WTC11 (cell line): ENCODE results near the gene ZNF669.

Experiments used
- SP1 ChIP-seq: sonication (generic); formaldehyde crosslinking; conservative IDR thresholded peaks from 2 replicates; pipeline ENCODE4 v1.8.1; 2022; ENCODE audit warnings: missing genetic modification reagents
- ZNF423 ChIP-seq: fragments of 250-450 bp; sonication (Bioruptor Pico); IDR thresholded peaks from 2 replicates; pipeline ENCODE4 v2.1.2; 2022; ENCODE audit warnings: mild to moderate bottlenecking, moderate library complexity
- TF ChIP-seq, protein P1 (sequence below): fragments of 200-600 bp; IDR thresholded peaks from 2 replicates; pipeline ENCODE4 v1.8.0; 2022; ENCODE audit warnings: antibody characterized with exemption
- TF ChIP-seq, protein P2 (sequence below): sonication (generic); formaldehyde crosslinking; IDR thresholded peaks from 2 replicates; pipeline ENCODE4 v1.8.0; 2022; ENCODE audit warnings: missing genetic modification reagents

DNA sequence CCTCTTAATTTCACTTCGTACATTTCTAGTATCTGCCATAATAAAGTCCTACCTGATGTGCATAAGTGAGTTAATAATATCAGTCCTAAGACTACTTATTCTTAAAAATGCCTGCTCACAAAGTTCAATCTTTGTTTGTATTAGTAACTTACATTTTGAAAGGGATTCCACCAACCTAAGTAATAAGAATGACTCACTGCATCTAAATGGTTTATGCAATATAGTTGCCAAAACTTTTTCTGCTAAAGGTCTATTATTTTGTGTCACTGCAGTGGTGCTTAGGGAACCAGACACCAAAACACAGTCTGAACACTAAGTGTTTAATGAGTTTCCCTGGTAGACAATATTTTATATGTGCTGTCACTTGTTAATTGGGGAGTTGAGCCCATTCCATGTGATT, 1.8 kb downstream of the ZNF669 start:
- TF ChIP-seq, protein P1, sequence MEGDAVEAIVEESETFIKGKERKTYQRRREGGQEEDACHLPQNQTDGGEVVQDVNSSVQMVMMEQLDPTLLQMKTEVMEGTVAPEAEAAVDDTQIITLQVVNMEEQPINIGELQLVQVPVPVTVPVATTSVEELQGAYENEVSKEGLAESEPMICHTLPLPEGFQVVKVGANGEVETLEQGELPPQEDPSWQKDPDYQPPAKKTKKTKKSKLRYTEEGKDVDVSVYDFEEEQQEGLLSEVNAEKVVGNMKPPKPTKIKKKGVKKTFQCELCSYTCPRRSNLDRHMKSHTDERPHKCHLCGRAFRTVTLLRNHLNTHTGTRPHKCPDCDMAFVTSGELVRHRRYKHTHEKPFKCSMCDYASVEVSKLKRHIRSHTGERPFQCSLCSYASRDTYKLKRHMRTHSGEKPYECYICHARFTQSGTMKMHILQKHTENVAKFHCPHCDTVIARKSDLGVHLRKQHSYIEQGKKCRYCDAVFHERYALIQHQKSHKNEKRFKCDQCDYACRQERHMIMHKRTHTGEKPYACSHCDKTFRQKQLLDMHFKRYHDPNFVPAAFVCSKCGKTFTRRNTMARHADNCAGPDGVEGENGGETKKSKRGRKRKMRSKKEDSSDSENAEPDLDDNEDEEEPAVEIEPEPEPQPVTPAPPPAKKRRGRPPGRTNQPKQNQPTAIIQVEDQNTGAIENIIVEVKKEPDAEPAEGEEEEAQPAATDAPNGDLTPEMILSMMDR, result no peak
- TF ChIP-seq ZNF423 (no peak), SP1 (CRISPR knock-in tag) (no peak)
- TF ChIP-seq, protein P2, sequence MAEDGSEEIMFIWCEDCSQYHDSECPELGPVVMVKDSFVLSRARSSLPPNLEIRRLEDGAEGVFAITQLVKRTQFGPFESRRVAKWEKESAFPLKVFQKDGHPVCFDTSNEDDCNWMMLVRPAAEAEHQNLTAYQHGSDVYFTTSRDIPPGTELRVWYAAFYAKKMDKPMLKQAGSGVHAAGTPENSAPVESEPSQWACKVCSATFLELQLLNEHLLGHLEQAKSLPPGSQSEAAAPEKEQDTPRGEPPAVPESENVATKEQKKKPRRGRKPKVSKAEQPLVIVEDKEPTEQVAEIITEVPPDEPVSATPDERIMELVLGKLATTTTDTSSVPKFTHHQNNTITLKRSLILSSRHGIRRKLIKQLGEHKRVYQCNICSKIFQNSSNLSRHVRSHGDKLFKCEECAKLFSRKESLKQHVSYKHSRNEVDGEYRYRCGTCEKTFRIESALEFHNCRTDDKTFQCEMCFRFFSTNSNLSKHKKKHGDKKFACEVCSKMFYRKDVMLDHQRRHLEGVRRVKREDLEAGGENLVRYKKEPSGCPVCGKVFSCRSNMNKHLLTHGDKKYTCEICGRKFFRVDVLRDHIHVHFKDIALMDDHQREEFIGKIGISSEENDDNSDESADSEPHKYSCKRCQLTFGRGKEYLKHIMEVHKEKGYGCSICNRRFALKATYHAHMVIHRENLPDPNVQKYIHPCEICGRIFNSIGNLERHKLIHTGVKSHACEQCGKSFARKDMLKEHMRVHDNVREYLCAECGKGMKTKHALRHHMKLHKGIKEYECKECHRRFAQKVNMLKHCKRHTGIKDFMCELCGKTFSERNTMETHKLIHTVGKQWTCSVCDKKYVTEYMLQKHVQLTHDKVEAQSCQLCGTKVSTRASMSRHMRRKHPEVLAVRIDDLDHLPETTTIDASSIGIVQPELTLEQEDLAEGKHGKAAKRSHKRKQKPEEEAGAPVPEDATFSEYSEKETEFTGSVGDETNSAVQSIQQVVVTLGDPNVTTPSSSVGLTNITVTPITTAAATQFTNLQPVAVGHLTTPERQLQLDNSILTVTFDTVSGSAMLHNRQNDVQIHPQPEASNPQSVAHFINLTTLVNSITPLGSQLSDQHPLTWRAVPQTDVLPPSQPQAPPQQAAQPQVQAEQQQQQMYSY (CRISPR knock-in tag), result no peak
